ENCODE measurements around the gene CAPN2.
"Not testable (repeated sequence)": the region's sequence is repeated elsewhere in the genome, so short reads cannot be mapped to it uniquely, and the experiment has no call there.

The CAPN2 gene

DNA sequence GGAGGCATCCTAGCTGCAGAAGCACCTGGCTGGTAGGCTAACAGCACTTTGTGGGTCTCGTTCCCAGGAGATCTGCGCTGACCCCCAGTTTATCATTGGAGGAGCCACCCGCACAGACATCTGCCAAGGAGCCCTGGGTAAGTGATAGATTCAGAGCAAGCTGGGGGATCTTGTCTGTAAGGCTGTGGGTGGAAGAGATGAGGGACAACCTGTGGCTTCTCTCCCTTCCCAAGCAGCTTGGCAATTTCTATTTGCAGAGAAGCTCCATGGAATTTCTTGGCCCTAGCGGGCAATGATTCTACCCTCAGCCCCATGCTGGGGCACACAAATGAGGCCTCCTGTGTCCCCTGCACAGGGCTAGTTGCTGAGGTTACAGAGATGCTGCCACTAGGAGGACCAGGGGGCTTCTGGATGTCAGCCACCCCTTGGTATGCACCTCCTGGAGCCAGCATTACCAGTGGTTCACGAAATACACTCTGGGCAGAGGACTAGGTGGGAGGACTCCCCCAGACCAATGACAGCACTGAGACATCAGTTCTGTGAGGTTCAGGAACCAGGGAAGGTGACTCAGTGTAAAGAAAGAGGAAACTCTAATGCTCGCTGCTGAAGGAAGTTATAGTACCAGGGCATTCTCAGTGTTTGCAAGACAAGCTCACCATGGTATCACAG lies 5.5 kb downstream of the CAPN2 start:
- peak; percentile 87 for DNase-seq

DNA sequence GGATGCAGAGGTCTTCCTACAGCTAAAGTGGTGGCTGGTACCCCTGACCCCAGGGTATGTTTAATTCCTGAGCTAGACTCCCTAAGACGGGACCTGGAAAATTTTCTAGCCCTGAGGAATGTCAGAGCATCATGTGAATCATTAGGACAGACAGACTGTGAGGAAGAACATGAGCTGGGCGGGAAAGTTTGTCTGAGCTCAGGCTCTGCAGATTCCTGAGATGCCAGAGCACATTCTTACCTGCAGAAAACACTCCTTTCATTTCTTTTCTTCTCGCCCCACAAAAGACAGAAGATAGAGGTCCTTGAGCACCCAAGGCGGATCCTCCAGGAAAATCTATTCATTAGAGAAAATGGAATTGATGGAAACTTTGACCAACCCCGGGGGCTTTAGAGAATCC lies 6.5 kb downstream of the CAPN2 start:
- DNase-seq, result no peak

DNA sequence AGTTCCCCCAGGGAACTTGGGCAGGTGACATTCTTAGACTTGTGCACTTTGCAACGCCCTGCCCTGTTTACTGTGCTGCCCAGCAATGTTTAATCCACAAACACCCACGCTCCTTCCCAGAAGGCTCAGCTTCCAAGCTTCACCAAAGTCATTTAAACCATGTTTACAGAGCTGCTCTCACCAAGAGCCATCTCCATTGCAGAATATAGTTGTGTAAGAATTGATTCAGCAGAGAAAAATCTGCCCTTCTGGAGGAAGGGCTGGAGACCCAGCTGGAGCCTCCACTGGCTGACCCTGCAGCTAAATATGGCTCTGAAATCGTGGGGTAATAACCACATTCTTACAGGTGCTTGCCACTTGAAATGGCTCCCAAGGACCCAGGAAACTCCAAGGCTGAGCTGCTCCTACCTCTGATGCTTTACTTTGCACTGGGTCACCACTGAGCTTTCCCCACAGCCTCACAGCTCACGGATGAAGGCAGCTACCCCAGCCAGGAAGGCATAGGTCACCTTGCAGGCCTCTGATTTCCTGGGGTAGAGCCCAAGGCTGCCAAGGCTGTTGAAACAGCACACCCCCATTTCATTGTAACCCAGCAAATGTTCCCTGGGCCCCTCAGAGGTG lies 8.7 kb downstream of the CAPN2 start:
- no peak for DNase-seq

DNA sequence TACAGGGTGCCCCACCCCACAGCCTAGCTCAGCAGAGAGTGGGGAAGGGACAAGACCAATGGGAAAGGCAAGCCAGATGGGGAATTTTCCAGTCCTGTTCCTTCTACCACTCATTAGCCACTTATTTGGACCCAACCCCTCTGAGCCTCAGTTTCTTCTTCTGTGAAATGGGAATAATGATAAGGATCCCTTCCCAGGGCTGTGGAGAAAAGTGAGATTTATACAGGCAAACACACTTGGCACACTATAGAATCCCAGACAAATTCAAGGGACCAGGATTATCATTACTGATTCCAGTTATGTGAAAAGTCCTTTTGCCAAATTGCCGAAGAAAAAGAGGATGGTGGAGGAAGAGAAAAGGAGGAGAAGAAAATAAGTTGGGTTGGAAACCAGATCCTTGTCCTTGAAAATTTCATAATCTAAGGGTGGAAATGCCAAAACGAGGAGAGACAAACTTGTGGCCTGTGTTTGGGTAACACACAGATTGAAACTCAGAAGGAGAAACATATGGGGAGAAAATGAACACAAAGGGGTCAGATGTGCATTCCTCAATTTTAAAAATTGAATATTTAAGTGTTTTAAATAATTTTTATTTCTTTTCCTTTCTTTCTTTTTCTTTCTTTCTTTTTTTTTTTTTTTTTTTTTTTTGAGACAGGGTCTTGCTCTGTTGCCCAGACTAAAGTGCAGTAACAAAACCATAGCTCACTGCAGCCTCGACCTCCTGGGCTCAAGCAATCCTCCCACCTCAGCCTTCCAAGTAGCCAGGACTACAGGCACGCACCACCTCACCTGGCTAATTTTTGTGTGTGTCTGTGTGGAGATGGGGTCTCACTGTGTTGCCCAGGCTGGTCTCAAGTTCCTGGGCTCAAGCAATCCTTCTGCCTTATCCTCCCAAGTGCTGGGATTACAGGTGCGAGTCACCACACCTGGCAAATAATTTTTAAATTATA lies 9.6 kb downstream of the CAPN2 start:
- DNase-seq, result no peak

DNA sequence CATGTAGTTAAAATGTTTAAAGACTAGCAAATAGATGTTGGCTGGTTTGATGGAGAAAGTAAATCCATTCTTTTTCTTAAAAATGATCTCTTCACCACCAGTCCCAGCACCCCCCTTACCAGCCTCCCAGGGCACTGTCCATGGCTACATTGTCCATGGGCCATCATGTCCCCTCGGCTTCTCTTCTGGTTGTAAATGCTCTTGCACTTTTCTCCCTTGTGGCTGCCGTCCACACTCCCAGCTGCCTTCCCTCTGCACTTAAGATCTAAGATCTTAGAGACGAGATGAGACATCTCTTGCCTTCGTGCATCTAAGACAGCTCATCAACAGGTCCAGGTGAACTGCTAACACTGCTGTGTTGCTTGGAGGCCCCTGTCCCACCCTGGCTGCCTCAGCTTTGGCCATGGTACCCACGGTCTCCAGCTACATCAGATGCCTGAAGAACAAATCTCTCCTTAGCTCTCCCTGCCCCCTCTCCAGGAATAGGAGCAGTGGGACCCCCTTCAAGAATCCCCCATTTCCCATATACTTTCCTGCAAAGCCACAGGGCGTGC lies 11.1 kb downstream of the CAPN2 start:
- DNase-seq, result no peak

DNA sequence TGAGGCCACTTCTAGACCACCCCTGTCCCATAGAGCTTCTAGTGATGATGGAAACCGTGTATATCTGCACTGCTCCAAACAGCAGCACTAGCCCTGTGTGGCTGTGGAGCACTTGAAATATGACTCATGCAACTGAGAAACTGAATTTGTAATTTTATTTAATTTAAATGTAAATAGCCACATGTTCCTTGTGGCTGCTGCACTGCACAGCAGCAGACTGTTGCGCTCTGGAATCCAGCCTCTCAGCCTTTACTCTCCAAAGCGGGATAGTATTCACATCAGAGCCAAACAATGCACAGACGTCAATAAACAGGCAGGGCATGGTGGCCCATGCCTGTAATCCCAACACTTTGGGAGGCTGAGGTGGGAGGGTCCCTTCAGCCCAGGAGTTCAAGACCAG lies 12.0 kb downstream of the CAPN2 start:
- DNase-seq, result no peak

DNA sequence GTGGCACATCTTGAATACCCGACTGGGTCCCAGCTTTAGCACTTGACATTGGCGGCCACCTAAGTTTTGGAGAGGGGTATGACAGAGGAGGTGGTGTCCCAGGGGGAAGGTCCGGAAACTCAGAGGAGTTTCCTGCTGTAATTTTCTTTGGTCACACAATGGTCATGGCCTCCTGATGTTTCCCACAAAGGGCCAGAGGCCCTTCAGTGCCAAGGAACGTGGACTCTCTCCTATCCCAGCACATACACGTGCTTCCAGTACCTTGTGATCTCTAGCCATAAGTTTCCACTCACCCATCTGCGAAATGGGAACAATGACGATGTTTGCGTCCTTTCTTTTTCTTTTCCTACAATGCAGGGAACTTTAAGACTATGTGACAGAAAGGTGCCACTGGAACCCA lies 13.2 kb downstream of the CAPN2 start:
- no peak for DNase-seq

DNA sequence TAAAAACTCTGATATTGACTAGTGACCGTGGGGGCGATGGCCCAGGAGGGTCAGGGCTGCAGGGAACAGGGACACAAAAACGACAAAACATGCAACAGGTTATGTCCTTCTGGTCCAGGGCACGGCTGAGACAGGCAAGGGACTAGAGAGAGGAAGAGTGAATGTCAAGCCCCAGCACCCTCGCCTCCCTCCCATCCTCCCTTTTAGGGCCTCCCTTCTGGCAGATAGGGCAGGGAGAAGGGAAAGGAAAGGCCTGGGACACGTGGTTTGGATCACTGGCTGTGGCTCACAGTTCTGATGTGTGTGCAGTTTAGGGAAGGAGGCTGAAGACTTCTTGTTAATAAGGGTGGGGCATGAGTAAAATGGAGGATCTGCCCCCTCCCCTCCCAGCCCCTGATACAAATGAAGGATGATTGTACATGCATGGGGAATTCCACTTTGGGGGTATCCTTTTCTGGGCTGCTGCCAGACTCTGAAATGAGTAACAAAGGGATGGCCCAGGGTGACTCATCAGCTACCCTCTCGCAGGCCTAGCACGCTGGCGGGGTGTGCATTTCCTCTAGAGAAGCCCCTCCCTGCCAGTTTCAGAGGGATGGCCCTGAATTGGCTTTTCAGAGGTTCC lies 14.2 kb downstream of the CAPN2 start:
- DNase-seq, result peak; percentile 43

DNA sequence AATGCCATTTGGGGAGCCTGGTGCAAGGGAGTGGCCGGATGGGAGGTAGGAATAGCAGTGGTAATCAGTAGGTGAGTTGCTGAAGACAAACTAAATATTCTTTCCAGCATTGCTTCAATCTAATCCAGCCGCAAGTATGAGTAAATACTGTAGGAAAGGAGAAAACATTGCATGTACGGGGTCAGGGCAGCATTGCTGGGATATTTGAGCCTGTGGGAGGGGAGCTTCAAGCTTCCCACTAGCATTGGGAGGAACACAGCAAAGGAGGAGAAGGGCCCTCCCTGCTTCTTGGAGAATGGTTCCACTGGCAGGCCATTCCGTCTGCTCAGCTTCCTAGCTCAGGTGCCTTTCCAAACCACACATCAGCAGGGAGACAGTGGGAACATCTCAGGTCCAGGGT lies 15.2 kb downstream of the CAPN2 start:
- no peak for DNase-seq

DNA sequence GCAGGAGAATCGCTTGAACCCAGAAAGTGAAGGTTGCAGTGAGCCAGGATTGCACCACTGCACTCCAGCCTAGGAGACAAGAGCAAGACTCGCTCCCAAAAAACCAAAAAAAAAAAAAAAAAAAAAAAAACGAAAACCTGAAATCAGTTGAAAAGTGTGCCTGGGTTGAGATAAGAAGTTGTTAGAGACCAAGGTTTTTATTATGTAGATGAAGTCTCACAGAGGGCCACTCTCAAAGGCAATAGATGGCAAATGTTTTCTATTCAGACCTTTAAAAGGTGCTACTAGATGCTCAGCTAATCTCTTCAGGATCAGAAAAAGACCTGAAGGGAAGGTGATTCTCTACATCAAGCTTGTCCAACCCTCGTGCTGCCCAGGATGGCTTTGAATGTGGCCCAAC lies 17.6 kb downstream of the CAPN2 start:
- no peak for DNase-seq

DNA sequence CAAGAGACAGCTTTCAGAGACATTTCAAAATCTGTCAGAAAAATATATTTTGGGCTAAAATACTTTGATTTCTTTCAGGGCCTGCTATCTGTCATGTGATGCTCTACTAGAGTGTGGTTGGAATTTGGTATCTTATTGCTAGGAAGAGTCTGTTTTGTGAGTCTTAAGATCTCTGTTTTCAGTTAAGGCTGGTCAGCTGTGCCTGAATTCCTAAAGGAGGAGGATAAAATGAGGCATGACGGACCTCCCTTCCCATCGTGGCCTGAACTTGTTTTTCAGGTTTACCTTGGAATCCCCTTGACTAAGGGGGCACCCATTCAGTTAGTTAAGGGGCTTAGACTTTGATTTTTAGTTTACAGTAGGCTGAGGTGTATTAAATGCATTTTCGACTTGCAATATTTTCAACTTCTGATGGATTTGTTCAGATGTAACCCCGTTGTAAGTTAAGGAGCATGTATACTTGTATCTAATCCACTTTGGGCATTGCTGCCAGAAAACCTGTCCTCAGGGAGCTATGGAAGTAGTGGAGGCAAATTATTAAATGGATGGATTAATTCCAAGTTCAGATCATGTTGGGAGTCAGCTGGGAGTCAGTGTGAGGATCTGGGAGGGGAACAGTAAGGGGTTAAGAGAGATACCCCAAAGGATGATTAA lies 18.3 kb downstream of the CAPN2 start:
- no peak for DNase-seq

DNA sequence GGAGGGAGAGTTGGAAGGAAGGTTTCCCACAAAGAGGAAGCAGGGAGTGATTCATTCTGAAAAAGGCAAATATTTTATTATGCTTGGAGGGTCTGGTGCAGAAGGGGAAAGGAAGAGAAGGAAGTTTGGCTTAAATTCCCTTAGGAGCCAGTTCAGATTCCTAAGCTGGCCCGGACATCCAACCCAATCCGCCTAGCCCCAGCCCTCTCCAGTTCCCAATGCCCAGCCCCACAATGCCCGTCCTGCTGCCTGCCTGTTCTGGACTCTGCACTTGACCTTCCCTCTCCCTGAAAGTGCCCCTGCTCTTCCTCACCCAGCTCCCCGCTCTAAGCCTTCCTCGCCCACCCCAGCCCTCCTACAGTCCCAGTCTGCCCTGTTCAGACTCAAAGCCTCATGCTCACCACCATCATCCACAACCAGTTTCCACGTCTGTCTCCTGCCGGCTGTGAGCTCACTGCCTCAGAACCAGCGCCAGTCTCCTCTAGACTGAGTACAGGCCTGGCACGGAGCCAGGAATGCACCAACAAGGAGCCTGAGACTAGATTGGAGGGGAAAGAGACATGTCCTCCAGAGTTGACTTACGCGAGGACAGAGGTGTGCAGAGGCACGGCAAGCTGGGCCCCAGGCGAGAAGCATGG lies 18.9 kb downstream of the CAPN2 start:
- DNase-seq, result no peak

DNA sequence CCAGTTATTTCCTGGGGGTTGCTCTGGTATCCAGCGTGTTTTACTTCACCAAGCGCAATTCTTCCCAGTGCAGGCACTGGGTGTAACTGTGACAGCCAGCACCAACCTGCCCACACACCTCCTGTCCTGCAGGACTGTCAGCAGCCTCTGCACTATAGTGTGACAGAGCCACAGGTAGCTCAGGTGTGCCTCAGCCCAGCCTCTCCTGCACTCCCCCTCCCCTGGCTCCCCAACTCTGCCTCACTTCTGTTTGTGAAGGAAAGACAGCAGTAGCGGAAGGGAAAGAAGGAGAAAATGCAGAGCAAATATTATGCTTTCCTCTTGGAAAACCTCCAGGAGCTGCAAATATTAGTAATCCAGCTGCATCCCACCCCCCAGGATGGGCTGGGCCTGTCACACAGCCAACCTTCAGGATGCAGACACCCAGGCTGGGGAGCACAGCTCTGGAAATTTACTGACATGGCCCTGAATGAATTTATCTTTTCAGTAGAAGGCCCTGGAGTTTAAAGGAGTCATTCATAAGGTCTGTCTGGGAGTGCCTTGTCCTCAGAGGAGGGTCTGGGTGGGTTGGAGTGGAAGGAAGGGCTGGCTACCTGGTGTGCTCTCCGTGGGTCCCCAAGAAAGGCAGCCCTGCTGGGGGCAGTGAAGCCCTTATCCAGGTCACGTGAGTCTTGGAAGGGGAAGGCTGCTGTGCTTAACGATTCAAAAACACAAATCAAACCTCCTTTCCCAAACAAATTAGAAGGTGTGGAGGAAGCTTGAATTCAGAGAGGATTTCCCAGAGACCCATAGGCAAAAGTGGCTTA lies 20.9 kb downstream of the CAPN2 start:
- no peak for DNase-seq

DNA sequence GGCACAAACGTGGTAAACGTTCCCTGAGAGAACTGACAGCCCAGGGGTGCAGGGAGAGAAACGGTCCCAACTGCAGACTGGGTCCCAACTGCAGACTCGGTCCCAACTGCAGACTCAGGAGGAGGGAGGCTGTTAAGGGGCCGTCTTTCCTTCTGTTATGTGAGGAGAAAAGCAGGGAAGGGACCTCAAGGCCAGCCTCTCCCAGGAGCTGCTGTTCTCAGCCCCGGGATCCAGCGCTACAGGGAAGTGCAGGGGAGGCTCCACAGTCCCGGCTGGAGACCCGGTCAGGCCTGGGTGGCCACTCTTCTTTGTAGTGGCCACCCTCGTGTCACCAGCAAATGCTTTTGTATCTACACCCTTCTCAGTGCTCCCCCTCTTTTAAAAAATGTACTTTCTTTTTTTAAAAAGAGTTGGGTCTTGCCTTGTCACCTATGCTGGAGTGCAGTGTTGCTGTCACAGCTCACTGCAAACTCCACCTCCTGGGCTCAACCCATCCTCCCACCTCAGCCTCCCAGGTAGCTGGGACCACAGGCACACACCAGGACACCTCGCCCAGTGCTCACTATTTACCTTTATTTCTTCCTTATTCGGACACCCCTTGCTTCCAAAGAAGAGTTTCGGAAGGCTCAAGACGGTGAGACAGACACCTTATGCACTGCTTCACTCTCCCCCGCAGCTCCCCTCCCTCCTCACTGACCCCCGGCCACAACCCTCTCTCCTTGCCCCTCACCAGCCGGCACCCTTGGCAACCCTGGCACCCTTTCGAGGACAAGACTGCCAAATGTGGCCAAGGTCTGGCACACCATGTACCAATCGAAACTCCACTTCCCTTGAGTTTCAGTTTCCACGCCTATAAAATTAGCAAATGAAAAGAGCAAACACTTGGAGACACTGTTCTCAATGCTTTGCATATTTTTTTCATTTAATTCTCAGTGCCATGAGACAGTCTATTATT lies 21.8 kb downstream of the CAPN2 start:
- no peak for DNase-seq

DNA sequence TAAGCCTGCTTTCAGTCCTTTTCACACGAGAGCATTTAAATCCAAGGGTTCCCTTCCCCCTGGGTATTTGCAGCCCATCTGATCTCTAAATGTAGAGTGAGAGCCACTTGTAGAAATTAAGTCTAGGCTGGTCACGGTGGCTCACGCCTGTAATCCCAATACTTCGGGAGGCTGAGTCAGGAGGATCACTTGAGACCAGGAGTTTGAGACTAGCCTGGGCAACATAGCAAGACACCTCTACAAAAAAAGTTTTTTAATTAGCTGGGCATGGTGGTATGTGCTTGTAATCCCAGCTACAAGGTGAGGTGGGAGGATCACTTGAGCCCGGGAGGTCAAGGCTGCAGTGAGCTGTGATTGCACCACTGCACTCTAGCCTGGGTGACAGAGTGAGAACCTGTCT lies 24.3 kb downstream of the CAPN2 start:
- not testable (repeated sequence) for DNase-seq

DNA sequence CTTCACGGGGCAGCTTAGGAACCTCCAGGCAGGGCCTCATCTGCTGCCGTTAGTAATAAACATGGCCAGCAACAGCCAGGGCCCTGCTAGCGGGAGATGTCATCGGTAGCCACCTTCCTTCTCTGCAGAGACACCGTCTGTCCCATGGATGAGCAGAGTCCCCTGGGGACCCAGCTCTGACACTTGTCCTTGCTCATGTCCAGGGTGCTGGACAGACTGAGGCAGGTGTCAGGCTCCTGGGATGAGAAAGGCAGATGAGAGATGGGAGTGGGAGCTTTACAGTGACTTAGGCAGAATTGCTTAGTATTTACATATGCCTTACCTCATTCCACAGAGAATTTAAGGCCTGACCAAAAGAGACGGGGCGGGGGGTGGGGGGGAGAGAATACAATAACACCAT lies 25.0 kb downstream of the CAPN2 start:
- DNase-seq, result no peak

DNA sequence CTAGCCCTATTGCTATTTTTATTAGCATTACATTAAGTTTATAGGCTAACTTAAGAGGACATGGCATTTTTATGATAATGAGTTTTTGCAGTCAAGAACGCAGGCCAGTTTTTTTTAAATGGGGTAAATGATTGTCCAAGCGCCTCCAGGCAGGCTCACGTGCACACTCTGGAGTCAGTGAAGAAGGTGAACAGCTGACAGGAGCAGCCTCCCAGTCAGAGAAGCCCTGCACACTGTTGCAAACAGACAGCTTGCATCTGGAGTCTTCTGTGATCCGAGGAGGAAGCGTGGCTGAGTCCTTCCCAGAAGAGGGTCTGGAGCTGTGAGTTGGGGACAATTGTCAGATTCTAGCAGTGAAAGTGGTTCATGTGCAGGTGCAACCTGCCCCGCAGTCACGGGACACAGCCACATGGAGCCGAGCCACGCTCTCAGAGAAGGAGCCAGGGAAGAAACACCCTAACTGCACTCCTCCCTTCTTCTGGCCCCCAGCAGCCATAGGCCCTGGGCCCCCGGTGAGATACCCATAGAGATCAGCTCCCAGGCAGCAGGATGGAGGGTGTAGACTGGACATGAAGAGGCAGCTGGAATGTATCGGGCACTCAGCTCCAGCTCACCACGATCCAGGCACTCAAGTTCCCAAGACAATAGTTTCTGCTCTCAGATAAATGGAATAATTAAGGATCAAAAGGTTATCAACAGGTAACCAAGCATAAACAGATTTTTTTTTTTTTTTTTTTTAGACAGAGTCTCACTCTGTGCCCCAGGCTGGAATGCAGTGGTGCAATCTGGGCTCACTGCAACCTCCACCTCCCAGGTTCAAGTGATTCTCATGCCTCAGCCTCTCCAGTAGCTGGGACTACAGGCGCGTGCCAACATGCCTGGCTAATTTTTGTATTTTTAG lies 26.4 kb downstream of the CAPN2 start:
- DNase-seq, result no peak

DNA sequence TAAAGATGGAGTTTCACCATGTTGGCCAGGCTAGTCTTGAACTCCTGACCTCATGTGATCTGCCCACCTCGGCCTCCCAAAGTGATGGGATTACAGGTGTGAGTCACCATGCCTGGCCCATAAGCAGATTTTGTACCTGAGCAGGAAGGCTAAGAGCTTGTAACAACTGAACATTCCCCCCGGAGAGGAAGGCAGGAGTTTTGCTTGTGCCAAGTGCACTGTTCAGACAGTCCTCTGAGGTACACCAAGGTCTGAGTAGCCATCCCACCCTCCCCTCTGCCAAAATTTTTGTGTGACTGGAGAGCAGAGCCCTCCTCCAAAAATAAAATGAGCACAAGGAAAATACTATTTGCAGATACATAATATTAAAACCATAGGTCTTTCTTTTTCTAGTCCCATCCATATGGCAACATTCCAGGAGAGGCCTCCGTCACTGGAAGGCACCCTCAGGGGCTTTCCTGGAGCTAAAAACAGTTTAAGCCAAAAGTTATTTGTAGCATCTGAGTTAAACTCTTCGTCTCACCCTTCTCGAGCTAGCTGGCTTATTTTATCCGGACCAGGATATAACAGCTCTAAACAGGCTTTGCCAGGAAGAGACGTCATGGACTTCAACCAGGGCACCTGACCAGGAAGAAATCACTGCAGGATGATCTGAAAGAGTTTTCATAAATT lies 27.2 kb downstream of the CAPN2 start:
- no peak for DNase-seq

Data from SIG-M5 (cell line).